Mesenchymal stem cell (in vitro differentiated cells and primary cell): ENCODE results near the gene GABRG3.

Experiments
- DNase-seq: peaks from one replicate; pipeline ENCODE4 v3.0.0-alpha.2; 2013
- H2AFZ ChIP-seq: one replicate; pipeline ENCODE4 v1.6.1; 2013; ENCODE audit warnings: low read depth, mild to moderate bottlenecking, control low read depth, inconsistent platforms, low read length, moderate library complexity
- H2AK5ac ChIP-seq: 2 replicates; pipeline ENCODE4 v1.6.1; 2013; ENCODE audit warnings: low read length, moderate library complexity, mild to moderate bottlenecking, inconsistent platforms; ENCODE audit not compliant: severe bottlenecking
- H2BK120ac ChIP-seq: one replicate; pipeline ENCODE4 v1.6.1; 2013; ENCODE audit warnings: low read depth, mild to moderate bottlenecking, inconsistent platforms, low read length, moderate library complexity
- H2BK12ac ChIP-seq, 2 experiments: one replicate each; pipeline ENCODE4 v1.6.1; 2013; ENCODE audit warnings: inconsistent platforms in 2 of 2, low read length in 2 of 2, mild to moderate bottlenecking in 2 of 2, moderate library complexity in 2 of 2, control low read depth in 1 of 2
- H2BK15ac ChIP-seq: one replicate; pipeline ENCODE4 v1.6.1; 2013; ENCODE audit warnings: mild to moderate bottlenecking, low read depth, inconsistent platforms; ENCODE audit not compliant: poor library complexity, severe bottlenecking
- H2BK5ac ChIP-seq: 2 replicates; pipeline ENCODE4 v1.6.1; 2013; ENCODE audit warnings: low read depth, mild to moderate bottlenecking, low read length, control low read depth, inconsistent platforms; ENCODE audit not compliant: poor library complexity, severe bottlenecking
- H3K14ac ChIP-seq, 2 experiments: one replicate each; pipeline ENCODE4 v1.6.1; 2013; ENCODE audit warnings: inconsistent platforms in 2 of 2, low read length in 2 of 2, control low read depth in 1 of 2, mild to moderate bottlenecking in 1 of 2, moderate library complexity in 1 of 2
- H3K18ac ChIP-seq, 2 experiments: one replicate each; pipeline ENCODE4 v1.6.1; 2013; ENCODE audit warnings: inconsistent platforms in 2 of 2, low read length in 2 of 2, control low read depth in 1 of 2, low read depth in 1 of 2, mild to moderate bottlenecking in 1 of 2
- H3K23ac ChIP-seq, 2 experiments: one replicate each; pipeline ENCODE4 v1.6.1; 2013; ENCODE audit warnings: inconsistent platforms in 2 of 2, low read length in 2 of 2, mild to moderate bottlenecking in 2 of 2, moderate library complexity in 2 of 2, control low read depth in 1 of 2
- H3K27ac ChIP-seq: 2 replicates; pipeline ENCODE4 v1.5.1; 2013; ENCODE audit warnings: mild to moderate bottlenecking, moderate library complexity, low read length, control low read depth, inconsistent platforms; ENCODE audit not compliant: poor library complexity, severe bottlenecking
- H3K27me3 ChIP-seq, 2 experiments: 2 replicates each; pipeline versions ENCODE4 v1.6.1 to v1.7.0; 2013; ENCODE audit warnings: low read length in 2 of 2, mild to moderate bottlenecking in 2 of 2, moderate library complexity in 2 of 2, control low read depth in 1 of 2, inconsistent platforms in 1 of 2; ENCODE audit not compliant: control insufficient read depth in 1 of 2, insufficient read depth in 1 of 2
- H3K36me3 ChIP-seq, 2 experiments: 2 replicates each; pipeline versions ENCODE4 v1.6.1 to v1.7.0; 2013; ENCODE audit warnings: low read length in 2 of 2, control low read depth in 1 of 2, inconsistent platforms in 1 of 2, low read depth in 1 of 2, mild to moderate bottlenecking in 1 of 2; ENCODE audit not compliant: insufficient read depth in 2 of 2, control insufficient read depth in 1 of 2
- H3K4ac ChIP-seq, 2 experiments: one replicate each; pipeline ENCODE4 v1.6.1; 2013; ENCODE audit warnings: inconsistent platforms in 2 of 2, low read length in 2 of 2, mild to moderate bottlenecking in 2 of 2, moderate library complexity in 2 of 2, control low read depth in 1 of 2, low read depth in 1 of 2
- H3K4me1 ChIP-seq: 2 replicates; pipeline ENCODE4 v1.6.1; 2013; ENCODE audit warnings: low read depth, low read length, control low read depth; ENCODE audit not compliant: control insufficient read depth, insufficient read depth
- H3K4me2 ChIP-seq: 2 replicates; pipeline ENCODE4 v1.6.1; 2013; ENCODE audit warnings: low read length, mild to moderate bottlenecking, inconsistent platforms; ENCODE audit not compliant: poor library complexity, severe bottlenecking
- H3K4me3 ChIP-seq, 2 experiments: 2 replicates each; pipeline versions ENCODE4 v1.5.1 to v1.7.0; 2013; ENCODE audit warnings: low read length in 2 of 2, mild to moderate bottlenecking in 2 of 2, control low read depth in 1 of 2, low read depth in 1 of 2; ENCODE audit not compliant: insufficient read depth in 1 of 2
- H3K79me1 ChIP-seq: replicated peaks from 2 replicates; pipeline ENCODE4 v1.6.1; 2013; ENCODE audit warnings: mild to moderate bottlenecking, control low read depth, low read length, inconsistent platforms; ENCODE audit not compliant: poor library complexity, severe bottlenecking
- H3K9ac ChIP-seq: 2 replicates; pipeline ENCODE4 v1.7.0; 2013; ENCODE audit warnings: mild to moderate bottlenecking, low read length, moderate library complexity
- H3K9me3 ChIP-seq: 2 replicates; pipeline ENCODE4 v1.7.0; 2013; ENCODE audit warnings: mild to moderate bottlenecking, low read length; ENCODE audit not compliant: control insufficient read depth
- H4K8ac ChIP-seq: one replicate; pipeline ENCODE4 v1.6.1; 2013; ENCODE audit warnings: inconsistent platforms, mild to moderate bottlenecking, low read length, moderate library complexity
- H4K91ac ChIP-seq: one replicate; pipeline ENCODE4 v1.6.1; 2013; ENCODE audit warnings: mild to moderate bottlenecking, low read length, inconsistent platforms
- WGBS: methylation state at CpG from one replicate; pipeline ENCODE4 v1.1.7; 2013; ENCODE audit warnings: mixed read lengths; 5-methylcytosine and 5-hydroxymethylcytosine counted together

GABRG3 gene

GRCh38 chr15:27561816-27562215 is 590.8 kb downstream of the GABRG3 start:
- no peaks in the 10 kb centered on the region for H3K36me3 ChIP-seq
- H2BK5ac ChIP-seq = no peak overlapping the region
- peaks cover 32% of the 10 kb centered on the region for H3K9me3 ChIP-seq
- no peak overlapping the region for H3K9ac ChIP-seq
- H3K4ac ChIP-seq = no peak overlapping the region
- H3K4me1 ChIP-seq = peaks cover 4% of the 10 kb centered on the region
- H2BK12ac ChIP-seq = no peak overlapping the region
- H2BK15ac ChIP-seq = no peak overlapping the region
- no peak overlapping the region for H4K8ac ChIP-seq
- no peak overlapping the region for H3K4me2 ChIP-seq
- no peak overlapping the region for H2AK5ac ChIP-seq
- H3K18ac ChIP-seq = no peak overlapping the region
- no peaks in the 10 kb centered on the region for H3K27me3 ChIP-seq
- H2AFZ ChIP-seq = no peak overlapping the region
- H2BK120ac ChIP-seq = no peak overlapping the region
- no peak overlapping the region for H3K23ac ChIP-seq
- H3K27ac ChIP-seq = no peak overlapping the region
- H4K91ac ChIP-seq = no peak overlapping the region
- H3K79me1 ChIP-seq = no peaks in the 10 kb centered on the region
- H3K14ac ChIP-seq = no peak overlapping the region
- DNase-seq = no peak
- no peak overlapping the region for H3K4me3 ChIP-seq

DNA sequence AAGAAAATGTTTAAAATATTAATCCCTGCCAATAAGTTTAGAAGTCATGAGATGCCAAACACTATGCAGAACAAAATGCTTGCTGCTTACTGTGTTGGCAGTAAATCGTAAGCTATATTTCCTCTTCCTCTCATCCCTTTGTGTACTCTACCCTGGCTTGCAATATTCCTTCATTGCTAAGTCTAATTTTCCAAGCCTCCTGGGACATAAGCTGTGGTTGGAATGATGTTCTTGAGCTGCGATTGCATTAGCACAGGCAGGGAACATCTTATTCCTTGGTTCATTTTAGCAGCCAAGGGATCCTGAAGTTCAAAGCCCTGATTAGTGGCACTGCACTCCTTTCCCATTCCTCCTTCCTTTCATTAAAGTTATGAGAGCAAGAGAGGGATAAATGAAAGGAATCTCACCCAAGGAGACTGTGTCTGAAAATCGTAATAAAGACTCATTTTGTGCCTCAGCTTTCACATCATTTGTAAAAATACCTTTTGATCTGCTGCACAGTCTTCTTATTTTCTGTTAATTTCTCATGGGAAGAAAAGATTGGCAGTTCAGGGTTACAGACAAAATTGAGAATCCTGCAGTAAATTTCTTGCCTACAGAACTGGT is 592.9 kb downstream of the GABRG3 start:
- 83% methylated on average over 2 of the region's 3 CpGs for WGBS
- Histone ChIP-seq H2AK5ac (no peak overlapping the region), H3K18ac (no peak overlapping the region), H3K4me2 (no peak overlapping the region), H3K4ac (no peak overlapping the region), H3K9ac (no peak overlapping the region), H3K79me1 (no peaks in the 10 kb centered on the region), H3K27ac (no peak overlapping the region), H4K91ac (no peak overlapping the region), H3K4me1 (peaks cover 4% of the 10 kb centered on the region), H3K27me3 (no peaks in the 10 kb centered on the region), H2BK5ac (no peak overlapping the region), H2BK120ac (no peak overlapping the region), H3K4me3 (no peak overlapping the region), H4K8ac (no peak overlapping the region), H2BK12ac (no peak overlapping the region), H2AFZ (no peak overlapping the region), H3K9me3 (peaks cover 32% of the 10 kb centered on the region), H3K23ac (no peak overlapping the region), H3K14ac (no peak overlapping the region), H2BK15ac (no peak overlapping the region), H3K36me3 (no peaks in the 10 kb centered on the region)
- DNase-seq = no peak

DNA sequence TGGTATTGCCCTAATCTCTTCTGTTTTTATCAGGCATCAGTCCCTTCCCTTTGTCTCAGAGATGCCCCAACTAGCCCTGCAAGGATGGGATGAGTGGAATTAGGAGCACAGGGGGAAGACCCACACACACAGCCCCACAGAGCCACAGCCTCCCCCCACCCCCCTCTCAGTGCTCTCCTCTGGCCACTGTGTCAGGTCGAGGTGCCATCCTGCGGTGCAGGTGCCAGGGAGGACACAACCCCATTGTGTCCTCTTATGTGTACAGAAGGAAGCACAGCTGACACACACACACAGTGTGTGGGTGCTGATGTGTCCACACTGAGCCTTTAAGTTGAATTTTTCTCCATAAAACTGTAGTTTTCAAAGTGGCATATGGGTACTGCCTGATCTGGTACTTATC is 593.7 kb downstream of the GABRG3 start:
- Histone ChIP-seq H3K36me3 (no peaks in the 10 kb centered on the region), H2BK120ac (no peak overlapping the region), H2AFZ (no peak overlapping the region), H3K18ac (no peak overlapping the region), H3K27me3 (no peaks in the 10 kb centered on the region), H3K4me1 (peaks cover 4% of the 10 kb centered on the region), H2BK15ac (no peak overlapping the region), H2BK12ac (no peak overlapping the region), H2BK5ac (no peak overlapping the region), H3K14ac (no peak overlapping the region), H3K79me1 (no peaks in the 10 kb centered on the region), H3K23ac (no peak overlapping the region), H3K9me3 (peaks cover 26% of the 10 kb centered on the region), H4K8ac (no peak overlapping the region), H3K27ac (no peak overlapping the region), H3K9ac (no peak overlapping the region), H3K4me2 (no peak overlapping the region), H3K4me3 (no peak overlapping the region), H3K4ac (no peak overlapping the region), H4K91ac (peak overlapping the region; percentile 21), H2AK5ac (peak overlapping the region; percentile 16)
- 83% methylated on average over 1 of the region's 2 CpGs for WGBS
- DNase-seq = no peak

DNA sequence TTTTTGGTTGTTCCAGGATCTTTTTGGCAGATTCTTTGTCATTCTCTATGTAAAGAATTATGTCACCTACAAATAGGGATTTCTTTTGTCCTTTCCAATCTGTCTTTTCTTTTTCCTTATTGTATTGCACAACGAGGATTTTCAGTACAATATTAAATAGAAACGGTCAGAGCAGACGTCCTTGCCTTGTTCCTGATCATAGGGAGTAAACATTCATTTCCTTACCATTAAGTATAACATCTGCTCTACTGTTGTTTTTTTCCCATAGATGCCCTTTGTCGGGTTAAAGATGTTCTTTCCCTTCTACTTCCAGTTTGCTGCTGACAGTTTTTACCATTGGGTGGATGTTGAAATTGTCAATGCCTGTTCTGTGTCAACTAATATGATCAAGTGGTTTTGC is 599.8 kb downstream of the GABRG3 start:
- Histone ChIP-seq H3K27me3 (no peaks in the 10 kb centered on the region), H3K14ac (no peak overlapping the region), H3K79me1 (no peaks in the 10 kb centered on the region), H3K23ac (no peak overlapping the region), H2AFZ (no peak overlapping the region), H2BK15ac (no peak overlapping the region), H2AK5ac (no peak overlapping the region), H3K4me1 (peaks cover 1% of the 10 kb centered on the region), H2BK12ac (no peak overlapping the region), H4K91ac (no peak overlapping the region), H4K8ac (no peak overlapping the region), H2BK120ac (no peak overlapping the region), H3K4ac (no peak overlapping the region), H2BK5ac (no peak overlapping the region), H3K9ac (no peak overlapping the region), H3K18ac (no peak overlapping the region), H3K36me3 (no peaks in the 10 kb centered on the region), H3K9me3 (peaks cover 7% of the 10 kb centered on the region), H3K4me2 (no peak overlapping the region), H3K4me3 (no peak overlapping the region), H3K27ac (no peak overlapping the region)
- no peak for DNase-seq
- WGBS = 60% methylated on average over 4 of the region's 4 CpGs
